Measurements from ENCODE around the gene AK9. TPM values are rescaled to one million over a fixed set of nuclear protein-coding genes. Genes with fewer than 3 reads are reported as not detected.
A peak's percentile ranks its signal among the peaks of the same experiment; 100 is the strongest.

AK9 gene
- total RNA-seq, 1 experiment from 2014 or later, result 2.3 TPM

- POLR2A ChIA-PET, result no interaction called here
- intact Hi-C loops (cut with micrococcal nuclease; ENCODE audit: unreplicated experiment) (no loop called here), in situ Hi-C loops (cut with HindIII; ENCODE audit: low pct_unique_long_range_greater_than_20kb, low sequenced_read_pairs) (no loop called here)
- Histone ChIP-seq H3K36me3 (ENCODE audit: control insufficient read depth, insufficient read depth, low read length) (no peaks in the 10 kb centered on the region), H3K27me3 (ENCODE audit: control insufficient read depth, insufficient read depth, low read length) (peaks cover 3% of the 10 kb centered on the region; the same call in 1 of the 2 replicates), H3K9me3 (ENCODE audit: control insufficient read depth, insufficient read depth, low read depth, low read length) (no peaks in the 10 kb centered on the region), H3K27ac (ENCODE audit: low read length) (no peak overlapping the region), H3K4me3 (ENCODE audit: low read depth in 2 of 2, low read length in 2 of 2) (no peak overlapping the region), H3K4me1 (ENCODE audit: control insufficient read depth, insufficient read depth, low read length) (peaks cover 8% of the 10 kb centered on the region)
- peak; percentile 68 for ATAC-seq
- CTCF ChIA-PET, result no interaction called here
- TF ChIP-seq POLR2AphosphoS5 (IDR thresholded peaks at IDR 0.05; ENCODE audit: low read depth, low read length), result no peak
- TF ChIP-seq SIN3A (IDR thresholded peaks at IDR 0.05; ENCODE audit: borderline replicate concordance, insufficient read depth, low read depth, low read length), result no peak
- no peak for TF ChIP-seq TCF7L2 (IDR thresholded peaks at IDR 0.05; ENCODE audit: low read depth, low read length)
- no peak for TF ChIP-seq CTCF (IDR thresholded peaks at IDR 0.05)
- no peak for TF ChIP-seq REST (IDR thresholded peaks at IDR 0.05; ENCODE audit: insufficient read depth in 1 of 2, low read depth in 2 of 2, low read length in 1 of 2)
- no TSS peak for BruUV-seq (replicated peaks)
- DNase-seq (ENCODE audit: low read depth, low spot score), result no peak
Observed at GRCh38 chr6:109513571-109514071, 177.4 kb downstream of the AK9 start.

- no TSS peak for BruUV-seq (replicated peaks)
- DNase-seq (ENCODE audit: low read depth, low spot score), result no peak
- Histone ChIP-seq H3K4me3 (ENCODE audit: low read depth in 2 of 2, low read length in 2 of 2) (no peak overlapping the region), H3K9me3 (ENCODE audit: control insufficient read depth, insufficient read depth, low read depth, low read length) (no peaks in the 10 kb centered on the region), H3K36me3 (ENCODE audit: control insufficient read depth, insufficient read depth, low read length) (no peaks in the 10 kb centered on the region), H3K27ac (ENCODE audit: low read length) (no peak overlapping the region), H3K27me3 (ENCODE audit: control insufficient read depth, insufficient read depth, low read length) (peaks cover 3% of the 10 kb centered on the region; the same call in 1 of the 2 replicates), H3K4me1 (ENCODE audit: control insufficient read depth, insufficient read depth, low read length) (peaks cover 8% of the 10 kb centered on the region)
- intact Hi-C loops (cut with micrococcal nuclease; ENCODE audit: unreplicated experiment), result no loop called here
- no peak for ATAC-seq
- CTCF ChIA-PET, result no interaction called here
- TF ChIP-seq TCF7L2 (IDR thresholded peaks at IDR 0.05; ENCODE audit: low read depth, low read length) (no peak), CTCF (IDR thresholded peaks at IDR 0.05) (no peak), POLR2AphosphoS5 (IDR thresholded peaks at IDR 0.05; ENCODE audit: low read depth, low read length) (no peak), REST (IDR thresholded peaks at IDR 0.05; ENCODE audit: insufficient read depth in 1 of 2, low read depth in 2 of 2, low read length in 1 of 2) (no peak), SIN3A (IDR thresholded peaks at IDR 0.05; ENCODE audit: borderline replicate concordance, insufficient read depth, low read depth, low read length) (no peak)
- in situ Hi-C loops (cut with HindIII; ENCODE audit: low pct_unique_long_range_greater_than_20kb, low sequenced_read_pairs), result no loop called here
- POLR2A ChIA-PET, result no interaction called here
Observed at GRCh38 chr6:109512271-109512817, 178.7 kb downstream of the AK9 start.
